GM21576 (cell line): ENCODE data around the gene IGSF23.

Experiments
- ATAC-seq: cut with Tn5 transposase; IDR thresholded peaks from one replicate; pipeline ENCODE4 v1.9.1; 2021; ENCODE audit warnings: mild to moderate bottlenecking, moderate library complexity; ENCODE audit not compliant: unreplicated experiment

IGSF23 gene

DNA sequence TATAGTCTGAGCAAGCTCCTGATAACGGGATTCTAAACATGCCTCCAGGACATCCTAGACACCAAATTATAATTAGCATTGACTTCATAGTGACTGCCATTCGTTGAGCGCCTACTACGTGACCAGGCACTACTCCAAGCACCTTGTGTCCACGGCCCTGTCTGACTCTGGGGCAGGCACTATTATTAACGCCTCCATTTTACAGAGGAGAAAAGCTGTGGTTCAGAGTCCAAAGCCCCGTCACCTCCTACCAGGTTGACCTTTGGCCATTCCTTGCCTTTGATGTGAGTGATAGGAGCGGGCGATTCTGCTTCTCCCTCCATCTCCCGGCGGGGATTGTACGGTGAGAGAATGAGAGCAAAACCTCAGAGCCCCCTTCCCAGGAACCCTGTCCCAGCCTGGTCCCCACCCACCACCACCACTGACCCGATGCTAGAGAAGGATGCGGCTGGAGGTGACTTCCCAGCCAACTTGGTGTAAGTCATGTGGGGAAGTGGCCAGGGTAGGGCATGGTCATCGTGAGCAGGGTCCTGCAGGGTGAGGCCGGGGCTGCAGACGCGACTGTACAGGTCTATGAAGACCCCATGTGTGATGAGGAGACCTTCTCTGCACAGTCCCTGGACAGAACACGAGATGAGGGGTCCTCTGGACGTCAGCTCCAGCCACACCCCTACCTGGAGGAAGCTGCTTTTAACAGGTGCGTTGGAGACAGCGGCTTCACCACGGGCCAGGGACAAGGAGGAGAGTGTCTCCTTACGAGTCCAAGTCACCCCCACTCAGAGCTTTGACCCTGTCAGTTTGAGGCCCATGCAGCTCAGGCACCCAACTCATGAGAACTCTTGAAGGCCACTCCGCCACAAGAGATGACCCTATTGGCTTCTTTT lies at the start of gene IGSF23:
TSS of gene IGSF23 (plus strand) at position 269 of the 884 bp plus-strand sequence. CDS start at position 352, 83 bp downstream.
- no peak for ATAC-seq

DNA sequence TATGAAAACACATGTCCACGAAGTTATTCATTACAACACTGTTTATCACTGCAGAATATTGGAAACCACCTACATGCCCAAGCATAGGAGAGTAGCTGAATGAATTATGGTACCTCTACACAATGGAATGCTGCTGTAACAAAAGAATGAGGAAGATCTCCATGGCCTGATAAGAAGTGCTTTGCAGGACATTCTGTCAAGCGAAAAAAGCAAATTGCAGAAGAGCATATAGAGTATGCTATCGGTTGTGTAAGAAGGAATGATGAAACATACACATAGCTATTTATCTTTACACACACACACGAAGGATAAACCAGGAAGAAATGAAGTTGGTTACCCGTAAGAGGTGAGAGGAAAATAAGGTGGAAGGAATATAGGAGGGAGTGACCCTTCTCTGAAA lies 46.4 kb upstream of the IGSF23 start:
- no peak for ATAC-seq

DNA sequence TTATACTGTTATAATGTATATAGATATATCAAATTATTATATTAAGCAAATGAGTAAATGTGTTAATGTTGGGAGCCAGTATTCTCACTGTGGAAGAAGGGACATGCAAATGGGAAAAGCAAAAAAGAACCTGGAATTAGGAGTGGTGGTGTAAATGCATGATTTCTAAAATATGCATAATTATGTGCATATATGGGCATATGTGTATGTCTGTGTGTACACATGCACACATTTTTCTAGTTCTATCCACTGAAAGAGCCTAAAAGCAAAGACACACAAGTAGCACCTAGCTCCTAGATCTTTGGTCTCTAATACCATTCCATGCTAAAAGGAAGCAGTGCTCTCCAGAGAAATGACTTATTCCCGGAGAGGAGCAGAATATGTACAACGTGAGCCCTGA lies 45.6 kb upstream of the IGSF23 start:
- no peak for ATAC-seq

DNA sequence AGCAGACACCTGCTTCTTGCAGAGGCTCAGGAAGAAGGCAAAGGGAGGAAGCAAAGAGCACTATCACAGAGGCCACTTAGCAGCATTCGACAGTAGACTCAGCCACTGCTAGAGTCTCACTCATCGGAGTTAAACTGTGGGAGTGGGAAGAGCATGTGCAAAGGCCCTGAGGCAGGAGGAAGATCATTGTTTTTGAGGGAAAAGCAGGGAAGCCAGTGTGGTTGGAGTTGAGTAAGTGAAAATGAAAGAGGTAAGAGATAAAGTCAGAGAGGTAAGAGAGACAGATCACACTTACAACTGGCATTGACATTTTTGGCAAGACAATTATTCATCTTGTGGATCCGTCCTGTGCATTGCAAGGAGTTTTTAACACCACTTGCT lies 42.8 kb upstream of the IGSF23 start:
- no peak for ATAC-seq

DNA sequence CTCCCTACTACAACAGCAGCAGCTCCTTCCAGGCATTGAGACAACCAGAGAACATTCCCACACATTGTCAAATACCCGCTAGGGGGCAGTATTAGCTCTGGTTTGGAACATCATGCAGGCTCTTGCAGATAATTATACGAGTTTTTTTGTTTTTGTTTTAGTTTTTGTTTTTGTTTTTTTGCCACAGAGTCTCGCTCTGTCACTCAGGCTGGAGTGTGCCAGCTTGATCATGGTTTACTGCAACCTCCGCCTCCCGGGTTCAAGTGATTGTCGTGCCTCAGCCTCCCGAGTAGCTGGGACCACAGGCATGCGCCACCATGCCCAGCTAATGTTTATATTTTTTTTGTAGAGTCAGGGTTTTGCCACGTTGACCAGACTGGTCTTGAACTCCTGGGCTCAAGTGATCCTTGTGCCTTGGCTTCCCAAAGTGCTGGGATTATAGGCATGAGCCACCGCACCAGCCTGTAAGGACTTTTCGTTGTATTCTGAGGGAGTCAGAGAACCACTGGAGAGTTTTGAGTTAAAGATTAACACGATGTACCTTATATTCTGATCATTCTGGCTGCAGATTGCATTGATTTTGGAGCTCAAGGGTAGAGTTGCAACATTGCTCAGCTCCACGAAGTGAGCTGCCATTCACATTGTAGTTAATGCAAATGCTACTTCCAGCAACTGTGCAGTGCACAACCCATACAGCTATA lies 42.2 kb upstream of the IGSF23 start:
- ATAC-seq, result no peak

DNA sequence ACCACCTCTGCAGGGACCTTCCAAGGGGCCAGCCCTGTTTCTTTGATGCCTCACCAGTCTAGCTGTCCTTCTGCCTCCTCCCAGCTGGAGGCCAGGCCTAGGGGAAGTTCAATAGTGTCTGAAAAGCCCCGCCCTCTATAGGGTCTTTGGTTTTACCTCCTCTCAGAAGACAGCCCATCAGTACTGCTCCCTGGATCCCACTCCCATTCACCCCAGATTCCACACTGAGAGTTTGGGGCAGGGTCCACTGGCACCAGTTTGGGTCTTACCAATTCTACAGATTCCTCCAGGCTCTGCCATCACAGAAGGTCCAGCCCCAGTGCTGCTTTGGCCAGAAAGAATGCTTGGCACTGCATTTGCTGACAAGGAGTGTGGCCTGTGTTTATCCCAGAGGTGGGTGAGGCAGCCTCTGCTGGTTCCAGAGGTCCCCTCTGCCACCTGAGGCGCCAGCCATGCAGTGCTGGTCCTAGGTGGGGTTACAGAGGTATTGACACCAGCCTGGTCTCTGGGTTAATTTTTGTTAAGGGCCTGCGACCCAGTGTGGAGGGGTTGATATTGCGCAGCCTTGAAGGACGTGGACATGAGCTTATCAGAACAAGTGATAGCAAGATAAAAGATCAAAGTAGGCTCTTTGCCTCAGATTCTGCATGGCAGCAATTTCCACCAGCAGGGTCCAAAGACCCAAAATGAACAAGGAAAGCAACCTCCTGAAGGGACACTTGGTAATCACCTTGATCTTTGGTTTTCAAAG lies 41.4 kb upstream of the IGSF23 start:
- ATAC-seq, result no peak

- ATAC-seq, result no peak
Measured at GRCh38 chr19:44572581-44572900, 40.8 kb upstream of the IGSF23 start.

DNA sequence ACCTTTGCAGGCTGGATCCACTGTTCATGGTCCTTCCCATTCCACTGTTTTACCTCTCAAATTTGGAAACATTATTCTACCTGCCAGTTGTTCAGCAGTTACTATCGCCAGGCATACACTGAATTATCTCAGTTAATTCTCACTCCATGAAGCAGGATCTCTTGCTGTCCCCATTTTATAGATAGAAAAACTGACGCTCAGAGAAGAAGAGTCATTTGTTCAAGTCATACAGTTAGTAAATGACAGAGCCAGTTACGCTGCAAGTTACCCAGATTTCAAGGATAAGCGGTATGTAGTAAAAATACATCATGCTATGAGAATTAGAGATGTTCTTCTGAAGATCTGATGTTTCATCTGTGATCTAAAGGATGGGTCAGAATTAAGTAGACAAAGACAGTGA lies 40.2 kb upstream of the IGSF23 start:
- no peak for ATAC-seq

- ATAC-seq, result no peak
Measured at GRCh38 chr19:44573627-44574026, 39.7 kb upstream of the IGSF23 start.

GRCh38 chr19:44574186-44574950 lies 39.0 kb upstream of the IGSF23 start:
- ATAC-seq, result no peak

DNA sequence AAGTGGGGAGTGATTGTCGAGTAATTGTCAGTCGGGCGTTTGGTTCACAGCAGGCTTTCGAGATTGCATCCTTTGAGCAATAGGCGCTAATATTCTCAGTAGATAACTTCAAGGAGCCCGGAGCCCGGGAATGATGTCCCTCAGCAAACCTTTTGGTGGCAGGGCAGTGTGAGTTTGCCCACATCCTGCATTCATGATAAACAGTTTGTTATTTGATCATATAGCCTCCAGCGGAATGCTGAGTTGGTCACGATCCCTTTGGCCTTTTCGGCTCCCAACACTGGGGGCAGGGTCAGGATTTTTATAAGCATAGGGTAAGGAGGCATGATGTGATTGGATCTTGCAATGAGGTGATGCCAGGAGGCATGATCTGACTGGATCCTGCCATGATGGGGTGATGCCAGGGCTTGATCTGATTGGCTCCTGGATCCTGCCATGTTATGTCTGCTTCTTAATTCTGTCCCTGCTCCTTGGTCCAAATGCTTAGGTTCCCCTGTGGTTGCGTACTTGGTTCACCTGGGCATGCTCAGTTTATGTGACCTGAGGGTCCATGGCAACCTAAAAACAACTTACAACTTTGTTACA lies 38.2 kb upstream of the IGSF23 start:
- ATAC-seq, result no peak

- ATAC-seq, result no peak
Measured at GRCh38 chr19:44576843-44577565, 36.4 kb upstream of the IGSF23 start.

- no peak for ATAC-seq
Measured at GRCh38 chr19:44577566-44577874, 35.8 kb upstream of the IGSF23 start.

- ATAC-seq, result no peak
Measured at GRCh38 chr19:44579663-44580365, 33.5 kb upstream of the IGSF23 start.

DNA sequence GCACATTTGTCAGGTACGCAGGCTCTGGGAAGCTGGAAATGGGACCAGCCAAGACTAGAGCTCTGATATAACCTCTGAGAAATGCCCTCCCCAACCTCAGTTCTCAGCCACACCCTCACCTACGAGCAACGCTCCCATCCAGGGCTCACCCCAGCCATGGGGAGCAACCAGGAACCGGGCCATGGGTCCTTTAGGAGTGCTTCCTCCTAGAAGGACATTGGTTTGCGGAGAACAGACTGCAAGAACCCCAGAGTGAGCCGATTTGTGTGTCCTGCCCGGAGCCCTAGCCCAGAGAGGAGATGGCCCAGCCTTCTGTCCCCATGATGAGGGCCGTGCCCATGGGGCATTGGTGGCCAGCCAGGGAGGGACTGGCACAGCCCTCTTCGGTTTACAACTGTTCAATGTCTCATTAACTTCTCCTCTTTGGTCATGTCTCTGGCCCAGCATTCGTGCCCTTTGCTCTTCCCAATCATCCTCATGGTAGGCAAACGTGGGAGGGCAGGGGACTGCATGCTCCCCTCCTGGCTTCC lies 32.9 kb upstream of the IGSF23 start:
- ATAC-seq, result no peak

- no peak for ATAC-seq
Measured at GRCh38 chr19:44581288-44581687, 32.1 kb upstream of the IGSF23 start.

DNA sequence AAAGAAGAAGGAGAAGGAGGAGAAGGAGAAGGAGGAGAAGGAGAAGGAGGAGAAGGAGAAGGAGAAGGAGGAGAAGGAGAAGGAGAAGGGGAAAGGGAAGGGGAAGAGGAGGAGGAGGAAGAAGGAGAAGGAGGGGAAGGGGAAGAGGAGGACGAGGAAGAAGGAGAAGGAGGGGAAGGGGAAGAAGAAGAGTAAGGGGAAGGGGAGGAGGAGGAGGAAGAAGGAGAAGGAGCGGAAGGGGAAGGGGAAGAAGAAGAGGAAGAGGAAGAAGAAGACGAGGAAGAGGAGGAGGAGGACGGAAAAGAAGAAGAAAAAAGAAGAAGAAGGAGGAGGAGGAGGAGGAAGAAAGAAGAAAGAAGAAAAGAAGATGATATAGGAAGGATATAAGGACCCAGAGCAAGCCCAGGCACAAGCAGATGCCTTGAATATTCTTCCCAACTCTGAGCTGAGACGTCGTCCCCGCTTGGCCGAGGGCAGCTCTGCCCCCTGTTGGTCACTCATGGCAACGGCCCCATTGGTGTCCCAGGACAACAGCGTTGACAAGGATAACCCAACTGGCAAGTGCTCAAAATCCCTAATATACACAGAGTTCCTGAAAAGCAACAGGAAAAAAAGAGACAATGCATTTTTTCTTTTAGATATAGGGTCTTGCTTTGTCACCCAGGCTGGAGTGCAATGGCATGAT lies 30.6 kb upstream of the IGSF23 start:
- no peak for ATAC-seq

- ATAC-seq, result no peak
Measured at GRCh38 chr19:44585371-44586133, 27.8 kb upstream of the IGSF23 start.
